CD4-positive, alpha-beta T cell treated with Interleukin-10 for 1 hour (primary cell): Measurements from ENCODE around the gene PPM1A.

ENCODE experiments used
- DNase-seq: peaks from one replicate; pipeline ENCODE4 v3.0.0-alpha.2; 2020

Gene PPM1A

DNA sequence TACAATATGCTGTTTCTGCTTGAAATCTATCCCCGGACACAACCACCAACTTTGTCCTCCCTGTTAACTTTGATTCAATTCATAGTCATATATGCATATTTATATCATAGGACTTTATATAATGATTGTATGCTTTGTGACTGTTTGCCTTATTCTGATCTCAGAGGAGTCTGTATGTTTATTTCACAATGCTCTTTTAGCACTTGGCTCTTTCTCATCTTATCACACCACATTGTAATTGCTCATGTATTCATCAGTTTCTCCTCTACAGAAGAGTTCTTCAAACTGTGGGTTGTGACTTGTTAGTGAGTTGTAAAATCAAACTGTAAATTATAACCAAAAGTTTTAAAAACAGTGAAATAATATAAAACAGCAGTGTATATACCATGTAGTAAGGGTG lies 21.7 kb upstream of the PPM1A start:
- DNase-seq, result no peak

DNA sequence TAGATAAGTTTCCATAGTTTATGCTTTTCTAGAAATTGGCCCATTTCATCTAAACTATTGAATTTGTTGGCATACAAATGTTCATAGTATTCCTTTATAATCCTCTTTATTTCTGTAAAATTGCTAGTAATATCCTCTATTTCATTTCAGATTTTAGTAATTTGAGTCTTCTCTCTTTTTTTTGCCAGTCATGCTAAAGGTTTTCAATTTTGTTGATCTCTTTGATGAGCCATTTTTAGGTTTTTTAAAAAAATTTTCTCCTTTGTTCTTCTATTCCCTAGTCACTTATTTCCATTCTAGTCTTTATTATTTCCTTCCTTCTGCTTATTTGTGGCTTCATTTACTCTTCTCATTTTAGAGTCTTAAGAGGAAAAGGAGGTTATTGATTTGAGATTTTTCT lies 19.4 kb upstream of the PPM1A start:
- no peak for DNase-seq

DNA sequence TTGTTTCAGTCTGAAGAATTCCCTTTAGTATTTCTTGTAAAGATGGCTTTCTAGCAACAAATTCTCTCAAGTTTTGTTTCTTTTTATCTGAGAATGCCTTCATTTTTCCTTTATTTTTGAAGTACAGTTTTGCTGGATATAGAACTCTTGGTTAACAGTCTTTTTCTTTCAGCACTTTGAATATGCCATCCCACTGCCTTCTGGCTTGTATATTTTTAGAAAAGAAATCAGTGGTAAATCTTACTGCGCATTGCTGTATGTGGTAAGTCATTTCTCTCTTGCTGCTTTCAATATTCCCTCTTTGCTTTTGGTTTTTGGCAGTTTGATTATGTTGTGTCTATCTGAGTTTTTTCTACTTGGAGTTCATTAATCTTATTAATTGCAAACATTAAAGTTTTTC lies 16.8 kb upstream of the PPM1A start:
- DNase-seq, result no peak

DNA sequence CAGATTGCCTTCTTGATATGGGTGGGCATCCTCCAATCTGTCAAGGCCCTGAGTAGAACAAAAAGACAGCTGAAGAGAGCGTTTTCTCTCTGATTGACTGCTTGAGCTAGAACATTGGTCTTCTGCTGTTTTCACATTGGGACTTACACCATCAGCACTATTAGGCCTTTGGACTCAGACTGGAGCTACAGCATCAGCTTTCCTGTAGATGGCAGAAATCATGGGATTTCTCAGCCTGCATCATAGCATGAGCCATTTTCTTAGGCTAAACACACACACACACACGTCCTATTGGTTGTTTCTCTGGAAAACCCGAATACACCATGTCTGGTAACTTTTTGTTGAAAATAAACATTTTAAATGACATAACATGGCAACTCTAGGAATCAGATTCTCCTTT lies 15.8 kb upstream of the PPM1A start:
- no peak for DNase-seq

DNA sequence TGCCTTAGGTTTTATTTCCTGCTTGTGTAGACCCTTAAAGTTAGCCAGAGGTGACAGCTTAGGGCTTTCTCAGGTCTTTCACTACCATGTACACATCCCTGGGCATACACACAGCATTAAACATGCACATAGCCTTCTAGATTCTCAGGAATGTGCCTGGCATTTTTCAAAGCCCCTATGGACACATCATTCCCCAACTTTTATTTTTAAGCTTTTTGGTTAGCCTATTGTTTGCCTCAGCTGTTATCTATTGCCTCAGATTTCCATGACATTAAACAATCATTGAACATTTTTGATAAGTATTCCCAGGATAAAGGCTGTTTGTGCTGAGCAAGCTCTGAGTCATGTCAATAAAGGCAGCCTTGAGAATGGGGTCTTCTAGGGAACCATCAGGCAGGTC lies 15.1 kb upstream of the PPM1A start:
- no peak for DNase-seq

DNA sequence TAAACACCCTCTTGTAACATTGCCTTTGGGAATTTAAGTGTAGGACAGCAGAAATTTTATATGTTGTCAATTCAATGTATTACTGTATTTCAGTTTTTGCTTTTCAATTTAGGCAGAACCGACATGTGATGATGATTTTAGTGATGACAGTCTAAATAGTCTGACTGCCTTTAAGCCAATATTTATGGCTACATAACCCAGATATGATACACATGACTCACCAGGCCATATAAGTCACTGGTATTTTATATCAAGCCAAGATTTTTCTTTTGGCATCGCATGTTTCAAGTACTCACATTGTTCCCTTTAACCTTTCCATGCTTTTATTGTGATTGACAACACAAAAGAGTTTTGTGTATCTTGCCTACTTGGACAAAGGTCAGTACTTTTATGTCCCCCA lies 13.6 kb upstream of the PPM1A start:
- no peak for DNase-seq

DNA sequence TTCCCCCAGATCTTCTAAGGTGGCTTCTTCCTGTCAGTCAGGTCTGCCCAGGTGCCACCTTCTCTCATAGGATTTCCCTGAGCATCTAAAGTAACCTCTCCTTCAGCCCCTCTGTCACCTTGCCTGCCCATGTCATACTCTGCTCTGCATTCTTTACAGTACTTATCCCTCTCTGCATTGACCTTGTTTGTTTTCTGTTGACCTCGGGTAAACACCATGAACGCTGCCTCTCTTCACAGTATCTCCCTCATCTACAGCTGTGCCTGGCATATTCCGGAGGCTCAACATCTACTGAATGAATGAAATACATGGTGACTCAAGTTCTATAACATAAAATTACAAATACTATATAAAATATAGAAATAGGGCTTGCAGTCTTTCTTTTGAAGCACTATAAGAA lies 10.1 kb upstream of the PPM1A start:
- DNase-seq, result no peak

DNA sequence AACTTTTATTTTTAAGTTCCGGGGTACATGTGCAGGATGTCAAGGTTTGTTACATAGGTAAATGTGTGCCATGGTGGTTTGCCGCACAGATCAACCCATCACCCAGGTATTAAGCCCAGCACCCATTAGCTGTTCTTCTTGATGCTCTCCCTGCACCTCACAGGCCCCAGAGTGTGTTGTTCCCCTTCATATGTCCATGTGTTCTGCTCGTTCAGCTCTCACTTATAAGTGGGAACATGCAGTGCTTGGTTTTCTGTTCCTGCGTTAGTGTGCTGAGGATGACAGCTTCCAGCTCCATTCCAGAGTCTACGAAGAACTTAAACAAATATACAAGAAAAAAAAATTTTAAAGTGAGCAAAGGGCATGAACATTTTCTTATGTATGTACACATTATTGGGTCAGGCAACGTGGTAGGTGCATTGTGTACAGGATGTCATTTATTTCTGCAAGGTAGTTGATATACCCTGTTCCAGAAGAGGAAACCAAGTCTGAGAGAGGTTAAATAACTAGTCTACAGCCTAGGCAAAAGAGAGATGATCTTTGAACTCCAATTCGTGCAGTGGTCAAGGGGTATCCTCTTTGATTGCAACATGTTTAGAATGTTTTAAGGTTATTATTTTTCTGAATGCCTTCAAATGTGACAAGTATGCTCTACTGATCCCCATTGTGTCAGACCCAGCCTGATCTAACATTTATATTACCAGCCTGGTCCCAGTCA lies 8.7 kb upstream of the PPM1A start:
- no peak for DNase-seq

DNA sequence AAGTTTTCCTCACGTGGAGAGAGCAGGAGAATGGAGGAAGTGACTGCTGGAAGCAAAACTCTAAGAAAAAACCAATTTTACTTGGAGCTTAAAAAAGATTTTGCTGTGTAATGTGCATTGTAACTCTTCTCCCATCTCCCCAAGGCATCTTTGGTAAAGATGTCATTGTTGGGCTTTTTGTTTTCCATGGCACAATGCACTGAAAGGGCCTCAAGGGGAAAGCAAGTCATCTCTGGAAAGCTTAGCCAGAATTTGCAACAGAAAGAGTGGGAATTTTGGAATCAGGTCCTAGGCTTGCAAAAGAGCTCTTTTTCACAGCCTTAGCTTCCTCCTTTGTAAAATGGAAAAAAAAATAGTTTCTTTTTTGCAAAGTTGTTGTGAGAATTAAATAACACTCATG lies 7.9 kb upstream of the PPM1A start:
- no peak for DNase-seq

DNA sequence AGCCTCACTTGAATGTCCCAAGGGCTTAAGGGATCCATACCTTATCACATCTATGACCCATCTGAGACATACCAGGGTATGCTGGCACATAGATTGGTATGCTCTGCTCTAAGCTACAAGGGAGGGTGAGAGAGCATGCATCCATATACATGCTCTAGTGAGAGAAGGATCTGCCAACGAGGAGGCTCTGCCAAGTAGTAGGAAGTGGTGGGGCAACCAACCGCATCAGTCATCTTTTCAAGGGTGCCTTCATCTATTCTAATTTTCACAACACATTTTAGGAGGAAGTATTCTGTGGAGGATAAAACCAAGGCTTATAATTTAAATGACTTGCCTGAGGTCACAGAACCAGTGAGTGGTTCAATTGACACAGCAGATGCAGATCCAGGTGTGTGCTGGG lies 6.6 kb upstream of the PPM1A start:
- no peak for DNase-seq

DNA sequence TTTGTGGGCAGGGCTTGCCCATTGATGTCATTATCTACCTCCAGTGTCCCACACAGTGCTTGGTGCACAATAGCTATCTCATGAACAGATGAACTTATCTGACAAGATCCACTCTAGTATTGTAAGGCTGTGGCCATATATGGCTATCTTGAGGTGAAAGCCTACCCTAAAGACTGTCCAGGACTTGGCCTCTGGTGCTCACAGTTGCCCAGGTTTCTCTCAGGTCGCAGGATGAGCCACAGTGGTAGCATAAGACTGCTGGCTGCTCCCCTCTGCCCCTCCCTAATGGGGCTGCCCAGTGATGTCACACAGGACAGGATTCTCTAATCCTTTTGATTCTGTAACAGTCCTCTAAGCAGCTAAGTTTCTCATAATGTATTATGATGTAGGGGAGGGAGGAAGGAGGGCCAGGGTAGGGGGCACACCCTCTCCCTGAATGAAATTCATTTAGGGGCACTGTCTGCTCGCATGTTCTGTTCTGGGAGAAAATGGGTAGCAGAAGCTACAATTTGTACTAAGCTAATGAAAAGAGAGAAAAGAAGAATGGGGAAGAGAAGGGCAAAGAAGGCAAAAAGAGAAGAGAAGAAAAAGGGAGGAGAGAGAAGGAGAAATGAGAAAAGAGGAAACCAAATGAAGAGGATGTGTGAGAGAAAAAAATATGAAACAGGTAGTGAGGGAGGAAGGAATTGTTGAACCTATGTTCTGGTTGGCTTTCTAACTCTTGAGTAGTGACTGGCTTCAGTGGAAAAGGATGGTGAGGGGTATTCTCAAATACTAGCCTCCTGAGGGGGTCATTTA lies 3.4 kb upstream of the PPM1A start:
- no peak for DNase-seq

DNA sequence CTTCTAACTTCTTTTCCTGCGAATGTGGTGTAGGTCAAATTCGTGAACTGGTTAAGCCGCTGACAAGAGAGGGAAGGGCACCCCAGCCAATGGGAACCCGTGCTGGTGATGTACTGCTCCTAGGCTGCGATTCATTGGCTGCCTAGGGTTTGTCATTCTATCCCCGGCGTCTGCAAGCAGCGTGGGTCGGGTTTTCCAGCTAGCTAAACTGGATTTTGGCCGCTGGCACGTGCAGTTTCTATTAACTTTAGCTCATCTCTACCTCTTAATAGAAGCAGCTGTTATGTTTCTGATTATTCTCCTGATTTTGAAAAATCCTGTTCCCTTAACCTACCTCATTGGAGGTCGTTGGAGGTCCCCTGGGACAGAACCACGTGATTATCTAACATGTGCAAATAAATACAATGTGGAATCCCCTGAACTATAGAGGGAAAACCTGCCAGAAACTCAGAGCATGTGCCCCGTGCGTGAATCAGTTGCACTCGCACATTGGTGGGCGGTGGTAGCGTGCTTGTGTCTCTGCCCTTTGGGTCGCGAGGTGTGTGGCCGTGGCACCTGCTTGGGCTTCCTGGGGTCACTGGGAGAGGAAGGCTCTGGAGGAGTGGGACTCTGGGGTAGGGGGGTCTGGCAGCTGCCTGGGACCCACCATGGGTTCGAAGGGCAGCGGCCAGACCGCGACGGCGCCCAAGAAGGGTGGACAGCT lies 876 bp upstream of the PPM1A start:
- peak; percentile 91 for DNase-seq

DNA sequence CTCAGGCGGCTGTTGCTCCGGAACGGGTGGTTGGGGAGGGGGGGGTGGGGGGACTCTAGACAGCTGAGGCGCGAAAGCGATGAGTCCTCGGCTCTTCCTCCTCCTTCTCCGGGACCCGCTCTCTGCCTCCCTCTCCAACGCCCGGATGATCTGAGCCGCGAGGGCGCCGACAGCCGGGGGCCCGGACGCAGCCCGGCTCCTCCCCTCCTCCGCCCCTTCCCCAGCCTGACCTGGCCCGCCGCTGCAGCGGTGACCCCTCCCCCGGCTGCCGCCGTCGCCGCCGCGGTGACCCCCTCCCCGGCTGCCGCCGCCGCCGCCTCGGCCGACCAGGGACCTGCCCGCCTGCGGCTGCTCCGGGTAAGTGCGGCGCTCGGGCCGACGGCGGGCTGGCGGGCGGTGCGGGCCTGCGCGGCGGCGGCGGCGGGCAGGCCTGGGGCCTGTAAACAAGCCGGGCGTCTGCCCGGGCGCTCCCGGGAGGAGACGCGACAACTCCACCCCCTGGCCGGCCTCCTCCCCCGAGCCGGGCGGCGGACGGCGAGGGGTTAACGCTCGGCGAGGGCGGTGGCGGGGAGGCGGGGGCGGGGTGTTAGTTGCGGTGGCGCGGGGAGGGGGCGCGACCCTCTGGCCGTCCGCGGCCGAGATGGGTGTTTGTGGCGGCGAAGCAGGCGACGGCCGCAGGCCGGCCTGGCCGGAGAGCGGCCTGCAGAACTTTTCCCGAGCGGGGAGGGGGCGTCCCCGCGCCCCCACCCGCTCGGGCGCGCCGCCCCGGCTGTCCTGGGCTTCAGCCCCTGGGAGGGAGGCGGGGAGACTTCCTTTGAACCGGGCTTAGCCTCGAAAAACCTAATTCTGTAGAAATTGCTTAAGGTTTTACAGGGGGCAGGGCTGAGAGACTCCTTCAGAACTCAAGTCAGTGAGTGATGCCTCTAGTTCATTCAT lies 568 bp downstream of the PPM1A start:
- DNase-seq, result peak; percentile 78

DNA sequence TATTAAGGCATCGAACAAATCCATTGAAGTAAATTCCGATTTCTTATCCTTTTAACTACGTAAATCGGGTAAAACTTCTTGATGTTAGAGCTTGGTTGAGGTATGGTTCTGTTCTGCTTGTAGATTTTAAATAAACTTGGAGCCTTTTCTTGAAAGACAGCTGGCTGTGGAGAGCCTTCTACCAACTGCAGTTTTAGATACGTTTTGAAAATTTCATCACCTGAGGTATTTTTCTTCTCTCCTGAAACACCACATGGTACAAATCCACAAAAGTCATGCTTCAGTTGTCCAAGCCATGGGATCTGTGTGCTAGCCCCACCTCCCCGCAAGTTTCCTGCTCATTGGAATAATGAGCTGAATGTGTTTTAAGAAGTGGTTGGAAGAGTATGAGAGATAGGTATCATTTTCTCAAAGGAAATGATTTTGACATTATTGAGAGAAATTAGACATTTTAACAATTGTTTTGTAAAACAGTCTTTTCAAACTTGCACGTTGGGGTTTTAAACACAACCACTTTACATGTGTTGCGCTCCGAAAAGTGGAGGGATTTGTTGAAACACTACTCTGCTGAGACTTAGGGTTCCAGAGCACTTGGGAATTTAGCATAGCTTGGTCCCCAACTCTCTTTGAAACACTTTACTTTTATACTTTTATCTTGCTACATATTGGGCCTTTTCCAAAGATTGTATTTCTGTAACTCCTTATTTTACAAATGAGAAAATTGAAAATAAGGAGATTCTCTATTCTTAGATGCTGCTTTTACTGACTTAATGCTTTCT lies 1.4 kb downstream of the PPM1A start:
- DNase-seq, result no peak

DNA sequence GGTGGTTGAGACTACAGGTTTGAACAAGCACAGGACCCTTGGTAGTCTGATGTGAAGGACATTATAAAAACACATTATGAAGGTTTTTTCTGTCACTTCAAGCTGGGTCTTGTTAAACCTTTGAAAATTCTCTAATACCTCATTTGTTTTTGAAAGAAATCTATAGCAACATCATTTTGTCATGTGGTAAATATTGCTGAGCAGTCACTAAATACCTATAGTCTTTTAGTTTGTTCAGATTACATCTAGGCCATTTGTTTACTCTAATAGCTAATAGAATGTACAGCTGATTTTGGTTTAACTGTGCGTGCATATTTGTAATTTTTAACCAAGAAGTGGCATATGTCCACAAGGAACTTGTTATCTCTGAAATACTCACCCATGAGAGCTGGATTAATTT lies 2.9 kb downstream of the PPM1A start:
- DNase-seq, result no peak

DNA sequence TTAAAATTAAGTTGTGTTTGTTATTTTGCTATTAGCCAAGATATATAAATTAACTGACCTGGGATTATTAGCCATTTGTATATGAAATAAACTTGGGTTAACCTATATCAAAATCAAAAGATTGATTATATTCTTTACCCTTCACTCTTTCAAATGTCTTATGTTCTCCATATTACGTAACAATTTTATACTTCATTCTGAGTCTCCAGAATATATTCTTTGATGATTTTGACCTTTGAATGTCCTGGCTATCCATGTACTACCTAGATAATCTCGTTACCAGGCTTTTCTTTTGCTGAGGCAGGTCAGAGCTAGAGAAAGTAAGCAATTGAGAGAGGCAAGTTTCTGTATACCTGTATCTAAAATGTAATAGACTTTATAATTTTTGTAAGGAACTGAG lies 3.6 kb downstream of the PPM1A start:
- no peak for DNase-seq

DNA sequence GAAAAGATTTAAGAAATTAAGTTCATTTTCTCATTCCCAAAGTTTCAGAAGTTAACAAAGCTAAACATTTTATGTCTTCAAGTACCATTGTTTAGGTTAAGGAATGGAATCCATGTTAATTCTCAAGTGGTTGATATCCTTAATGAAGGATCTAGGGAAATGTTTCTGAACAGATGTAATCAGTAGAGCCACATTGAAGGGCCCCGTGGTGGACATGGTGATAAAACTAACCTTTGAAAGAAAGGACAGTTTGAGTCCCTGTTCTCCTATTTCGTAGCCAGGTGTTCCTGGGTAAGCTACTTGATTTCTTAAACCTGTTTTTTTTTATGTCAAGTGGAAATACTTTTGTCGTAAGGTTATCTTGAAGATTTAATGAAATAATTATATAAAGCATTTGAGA lies 4.6 kb downstream of the PPM1A start:
- DNase-seq, result no peak

DNA sequence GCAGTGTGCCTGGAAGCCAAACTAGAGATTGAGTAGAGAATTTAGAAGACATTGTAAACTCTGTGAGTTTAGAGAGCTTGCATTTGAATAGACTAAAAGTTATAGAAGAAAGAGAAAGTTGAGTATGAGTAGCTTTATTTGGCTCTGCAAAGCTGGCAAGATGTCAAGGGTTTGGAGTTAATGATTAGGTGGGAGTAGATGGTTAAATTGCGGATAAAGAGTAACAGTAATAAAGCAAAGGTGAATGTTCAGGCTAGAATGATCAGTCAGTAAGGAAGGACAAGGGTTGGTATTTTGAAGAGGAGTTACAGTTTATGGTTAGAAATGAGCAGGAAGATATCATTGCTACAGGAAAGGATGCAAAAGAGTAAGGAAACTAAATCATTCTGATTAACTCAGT lies 5.2 kb downstream of the PPM1A start:
- no peak for DNase-seq

DNA sequence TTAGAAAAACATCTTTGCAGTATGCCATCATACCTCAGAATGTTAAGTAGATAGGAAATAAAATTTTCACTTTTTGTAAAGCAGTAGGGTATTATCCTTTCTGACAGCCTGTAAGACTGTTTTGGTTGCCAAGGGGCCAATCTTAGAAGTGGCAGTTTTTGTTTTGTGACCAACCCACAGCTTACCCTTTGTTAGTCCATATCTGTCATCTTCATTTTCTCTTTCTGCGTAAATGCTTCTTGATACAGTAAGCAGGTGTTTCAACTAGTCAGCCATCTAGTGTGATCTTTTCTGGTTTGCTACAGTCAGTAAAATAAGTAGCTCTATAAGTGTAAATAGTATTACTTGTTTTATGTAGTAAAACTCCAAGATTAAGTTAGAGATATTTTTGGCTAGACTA lies 8.8 kb downstream of the PPM1A start:
- no peak for DNase-seq

DNA sequence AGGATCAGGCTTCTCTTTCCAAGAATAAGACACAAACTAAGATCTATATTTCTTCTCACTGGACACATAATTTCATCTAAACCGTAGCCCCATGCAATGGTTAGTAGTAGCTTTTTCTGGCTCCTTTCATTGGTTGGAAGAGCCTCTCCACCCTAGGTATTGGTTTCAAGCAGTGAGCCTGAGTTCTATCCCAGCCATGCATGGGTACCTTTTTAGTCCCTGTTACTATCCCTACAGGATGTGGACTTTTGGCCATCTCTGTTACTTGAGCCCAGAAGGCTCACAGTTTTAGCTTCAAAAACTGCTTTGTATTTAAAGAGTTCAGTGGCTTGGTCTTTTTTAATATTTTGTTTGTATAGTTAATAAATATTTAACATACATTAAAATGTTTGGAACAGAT lies 16.1 kb downstream of the PPM1A start:
- DNase-seq, result no peak

DNA sequence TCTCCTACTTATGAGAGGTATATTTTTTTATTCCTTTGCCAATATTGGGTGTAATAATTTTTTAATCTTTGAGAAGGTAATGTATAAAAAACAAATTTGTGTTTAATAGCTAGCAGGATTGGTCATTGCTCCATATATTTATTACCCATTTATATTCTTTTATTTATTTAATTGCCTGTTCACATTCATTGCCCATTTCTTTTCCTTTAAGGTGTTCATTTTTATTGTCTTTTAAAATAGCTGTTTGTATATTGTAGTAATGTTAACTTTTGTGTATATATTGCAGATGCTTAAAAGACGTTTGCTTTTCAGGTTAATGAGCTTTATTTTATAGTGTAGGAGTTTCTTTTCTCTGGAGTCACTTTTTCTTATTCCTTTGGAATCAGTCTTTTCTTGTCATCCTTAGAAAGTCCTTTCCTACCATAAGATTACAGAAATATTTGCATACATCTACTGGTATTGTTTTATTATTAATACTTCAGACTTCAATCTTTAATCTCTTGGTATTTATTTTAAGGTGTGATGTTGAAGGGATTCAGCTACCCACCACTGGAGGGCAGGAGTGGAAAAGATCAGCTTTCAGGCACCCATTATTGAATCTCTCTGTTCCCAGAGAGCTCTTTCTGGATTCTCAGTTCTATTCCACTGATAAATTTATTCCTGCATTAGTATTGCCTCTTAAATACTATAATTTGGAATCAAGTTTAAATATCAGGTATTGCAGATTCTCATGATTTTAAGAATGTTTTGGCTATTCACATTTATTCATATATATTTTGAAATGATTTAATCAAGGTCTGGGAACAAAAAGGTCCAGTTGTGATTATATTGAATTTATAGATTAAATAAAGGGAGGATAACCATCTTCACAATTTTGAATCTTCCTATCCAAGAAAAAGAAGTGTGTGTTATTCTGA lies 17.3 kb downstream of the PPM1A start:
- DNase-seq, result peak; percentile 49
